NCI-H526 treated with DMSO at 0.1 percent for 48 hours (cell line): ENCODE results near the gene RFX3.

Experiments
- DNase-seq: peaks from one replicate; lab custom pipeline; 2025; lab: John Stamatoyannopoulos, UW

The RFX3 gene

DNA sequence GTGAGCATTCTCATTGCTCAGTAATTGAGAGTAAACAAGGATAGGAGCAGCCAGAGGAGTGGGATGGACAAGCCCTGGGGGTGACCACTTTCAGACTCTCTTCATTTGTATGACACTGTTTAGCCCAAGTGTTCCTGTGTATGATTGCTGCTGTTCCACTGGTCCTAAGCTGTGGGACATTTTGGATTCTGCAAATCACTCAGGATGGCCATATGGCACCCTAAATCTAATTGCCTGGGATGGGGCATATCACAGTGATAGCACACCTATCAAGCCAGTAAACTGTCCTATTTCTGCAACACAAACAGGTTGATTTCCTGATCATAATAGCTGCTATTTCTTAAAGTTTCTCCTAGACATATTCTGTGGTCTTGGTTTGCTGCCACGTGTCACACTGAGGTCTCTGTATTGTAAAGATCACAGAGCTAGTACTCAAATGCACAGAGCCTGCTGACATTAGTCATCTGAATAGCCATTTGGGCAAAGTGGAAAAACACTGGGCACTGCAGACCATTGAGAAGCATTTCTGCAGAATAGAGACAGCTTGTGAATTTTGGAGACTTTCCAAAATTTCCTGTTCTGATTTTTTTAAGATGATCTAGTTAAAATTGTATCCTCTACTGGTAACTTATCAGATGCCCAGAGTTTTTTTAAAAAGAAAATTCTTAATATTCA is 320.2 kb downstream of the RFX3 start:
- no peak for DNase-seq

DNA sequence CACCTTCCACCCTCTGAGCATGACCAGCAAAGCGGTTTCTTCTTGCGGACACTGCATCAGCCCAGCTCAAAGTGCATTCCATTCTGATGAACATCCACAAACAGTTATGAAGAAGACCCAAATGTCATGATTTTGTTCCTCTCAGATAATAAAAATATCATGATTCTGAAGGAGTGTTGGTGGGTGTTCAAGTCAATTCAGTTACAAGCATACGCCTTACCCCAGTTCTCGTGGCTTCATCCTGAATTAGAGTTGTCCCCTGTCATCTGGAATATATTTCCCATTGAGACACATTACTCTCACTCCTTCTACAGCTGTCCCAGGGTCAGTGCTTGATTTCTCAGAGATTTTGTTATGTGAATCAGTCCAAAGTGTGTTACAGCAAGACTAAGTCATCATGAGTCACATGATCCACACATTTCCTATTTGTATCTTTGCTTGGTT is 325.4 kb downstream of the RFX3 start:
- DNase-seq = no peak

DNA sequence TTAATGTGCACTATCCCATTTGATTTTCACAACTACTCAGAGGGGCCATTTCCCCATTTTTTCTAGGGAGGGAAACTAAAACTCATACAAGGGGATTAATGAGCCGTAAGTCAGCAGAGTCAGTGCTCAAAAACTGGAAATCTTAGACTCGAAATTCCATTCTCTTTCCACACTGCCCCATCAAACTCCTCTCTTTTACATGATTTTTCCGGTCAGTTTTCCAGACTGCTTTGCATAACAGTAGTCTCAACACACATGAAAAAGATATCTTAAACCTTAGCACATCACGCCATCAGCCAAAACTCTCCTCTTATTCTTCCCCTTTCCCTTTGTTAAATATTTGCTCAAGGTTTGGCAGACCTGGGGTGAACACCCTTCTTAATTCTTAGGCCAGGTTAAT is 332.0 kb downstream of the RFX3 start:
- no peak for DNase-seq

DNA sequence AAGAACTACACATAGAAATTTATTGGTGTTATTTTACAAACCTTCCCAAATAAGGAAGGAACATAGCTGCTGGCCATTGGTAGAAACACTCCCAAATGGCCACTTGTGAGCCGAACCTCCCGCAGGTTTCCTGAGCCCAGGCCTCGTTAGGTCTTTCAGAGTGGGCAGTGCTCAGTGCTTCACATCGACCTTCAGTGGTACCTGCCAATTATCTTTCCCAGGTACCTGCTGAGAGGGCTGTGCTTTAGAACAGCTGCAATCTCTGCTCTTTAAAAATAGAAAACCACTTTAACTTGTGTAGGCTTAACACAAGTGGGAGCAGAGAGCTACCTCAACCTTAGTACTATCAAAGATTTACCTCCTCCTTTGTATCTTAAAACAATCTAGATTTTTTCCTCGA is 334.1 kb downstream of the RFX3 start:
- DNase-seq = no peak

DNA sequence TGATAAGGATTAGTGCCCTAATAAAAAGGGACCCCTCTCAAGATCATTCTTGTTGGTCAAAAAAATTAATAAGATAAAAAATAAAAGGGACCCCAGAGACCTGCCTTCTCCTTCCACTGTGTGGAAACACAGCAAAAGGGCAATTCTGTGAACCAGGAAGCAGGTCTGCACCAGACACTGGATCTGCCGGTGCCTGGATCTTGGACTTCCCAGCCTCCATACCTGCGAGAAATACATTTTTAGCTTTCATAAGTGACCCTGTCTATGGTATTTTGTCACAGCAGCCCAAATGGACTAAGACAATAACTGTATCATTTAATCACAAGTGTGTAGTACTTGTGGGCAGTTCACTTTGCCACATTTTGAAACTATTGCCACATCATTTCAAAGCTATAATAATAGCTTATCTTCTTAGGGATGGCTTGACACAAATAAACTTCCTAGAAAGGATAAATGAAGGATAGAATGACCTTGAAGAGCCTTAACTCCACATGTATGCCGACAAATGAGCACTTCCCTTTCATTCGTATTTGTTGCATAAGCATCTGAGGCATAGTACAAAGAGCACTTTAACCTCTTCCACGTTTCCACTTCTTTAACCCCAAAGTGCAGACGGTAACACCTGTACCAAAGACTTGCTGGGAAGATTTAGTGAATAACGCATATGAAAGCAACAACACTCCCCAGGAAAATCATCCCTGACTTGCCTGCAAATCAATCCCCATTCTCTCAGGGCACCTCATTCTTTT is 336.5 kb downstream of the RFX3 start:
- DNase-seq = no peak

DNA sequence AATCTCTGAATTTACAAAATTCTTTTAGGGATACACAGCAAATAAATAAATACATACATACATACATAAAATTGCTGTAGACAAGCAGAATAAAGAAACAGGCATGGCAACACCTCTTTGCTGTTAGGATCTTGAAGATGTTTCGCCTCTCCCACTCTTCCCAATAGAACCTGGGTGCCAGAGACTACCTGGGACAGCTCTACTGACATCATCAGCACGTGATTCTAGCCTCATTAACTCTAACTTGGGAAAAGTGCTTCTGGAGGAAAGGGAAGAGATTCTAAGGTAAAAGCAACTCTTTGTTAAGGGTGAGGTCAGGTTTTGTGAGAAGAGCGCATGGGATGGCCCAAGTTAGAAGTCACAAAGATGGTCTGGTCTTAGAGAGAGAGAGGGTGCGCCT is 339.1 kb downstream of the RFX3 start:
- DNase-seq = no peak

DNA sequence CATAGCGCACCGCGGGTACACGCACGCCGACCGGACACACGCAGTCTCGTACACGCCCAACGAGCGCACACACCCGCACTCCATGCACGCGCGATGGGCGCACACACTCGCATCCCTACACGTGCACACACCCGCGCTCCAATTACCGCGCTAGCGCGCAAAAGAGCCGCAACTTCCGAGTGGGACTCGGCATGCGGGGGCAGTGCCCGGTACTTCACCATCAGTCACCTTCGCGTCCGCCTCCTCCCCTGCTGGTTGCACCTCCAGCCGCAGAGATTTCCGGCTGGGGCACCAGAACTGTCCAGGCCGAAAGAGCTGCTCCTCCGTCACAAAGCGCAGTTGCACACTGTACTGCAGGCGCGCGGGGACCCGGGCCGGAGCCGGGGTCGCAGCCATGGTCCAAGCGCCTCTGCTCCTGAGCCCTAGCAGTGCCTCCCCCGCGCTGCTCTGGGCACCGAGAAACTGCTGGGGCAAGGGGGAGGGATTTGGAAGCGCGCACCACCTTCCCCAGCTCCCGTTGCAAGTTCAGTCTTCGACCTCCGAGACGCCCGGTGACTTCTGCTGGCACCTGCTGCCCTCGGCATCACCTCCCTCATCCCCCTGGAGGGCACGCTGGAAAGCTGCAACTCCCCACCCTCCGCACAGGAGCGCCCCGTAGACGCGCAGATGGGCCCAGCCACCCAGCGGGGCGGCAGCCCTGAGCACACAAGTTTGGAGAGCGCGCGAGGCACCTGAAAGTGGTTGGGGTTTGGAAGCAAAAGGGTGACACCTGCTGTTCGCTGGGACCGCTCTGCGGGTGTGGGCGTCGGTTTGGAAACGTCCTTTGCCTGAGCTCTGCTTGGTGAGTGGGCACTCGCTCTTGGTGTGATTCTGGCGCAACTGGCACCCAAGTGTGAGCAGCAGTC is 344.5 kb downstream of the RFX3 start:
- DNase-seq = peak; percentile 73

DNA sequence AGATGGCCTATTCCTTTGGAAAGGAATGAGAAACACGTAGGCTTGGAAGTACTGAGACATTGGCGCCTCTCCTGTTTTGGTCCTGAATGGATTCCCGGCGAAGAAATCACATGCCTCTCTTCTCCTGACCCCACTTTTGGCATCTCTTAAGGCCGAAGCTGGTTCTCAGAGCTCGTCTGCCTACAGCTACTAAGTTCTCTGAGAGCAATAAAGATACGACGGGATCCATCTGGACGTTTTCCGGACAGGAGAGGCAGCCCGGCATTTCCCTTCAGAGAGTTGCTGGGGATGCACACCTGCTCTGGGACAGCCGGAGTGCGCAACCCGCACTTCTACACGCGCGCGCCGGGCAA is 345.1 kb downstream of the RFX3 start:
- no peak for DNase-seq

DNA sequence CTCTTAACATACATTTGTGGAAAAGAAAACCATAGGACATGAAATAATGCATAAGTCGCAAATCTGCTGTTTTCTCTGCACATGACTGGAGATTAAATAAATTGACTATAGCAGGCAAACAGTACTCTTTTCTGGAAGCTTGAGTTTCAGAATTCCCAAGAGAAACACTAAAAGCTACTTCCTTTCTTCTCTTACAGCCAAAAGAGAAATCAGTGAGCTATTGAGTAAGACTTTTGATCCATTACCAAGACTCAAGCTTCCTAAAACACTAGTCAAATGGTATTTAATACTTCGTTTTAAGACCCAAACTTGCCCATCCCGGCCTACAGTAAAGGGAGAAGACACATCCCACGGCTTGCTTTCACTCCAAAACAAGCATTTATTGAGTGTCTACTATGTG is 346.1 kb downstream of the RFX3 start:
- no peak for DNase-seq

DNA sequence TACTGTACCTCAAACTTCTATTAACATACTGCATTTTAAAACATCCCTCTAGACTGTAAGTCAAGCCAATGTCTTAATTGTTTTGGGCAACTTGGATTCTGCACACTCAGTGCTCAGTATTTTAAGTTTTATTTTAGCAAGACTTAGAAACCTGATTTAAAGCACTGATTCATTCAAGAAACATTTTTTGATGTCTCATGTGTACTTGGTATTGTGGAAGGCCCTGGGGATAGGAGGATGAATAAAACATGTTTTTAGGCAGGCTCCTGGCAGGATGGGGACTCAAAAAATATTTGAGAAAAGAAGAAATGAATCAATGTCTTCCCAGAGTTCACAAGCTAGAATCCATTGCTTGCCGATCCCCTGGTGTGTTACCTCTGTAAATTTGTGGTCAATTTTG is 347.9 kb downstream of the RFX3 start:
- DNase-seq = no peak

DNA sequence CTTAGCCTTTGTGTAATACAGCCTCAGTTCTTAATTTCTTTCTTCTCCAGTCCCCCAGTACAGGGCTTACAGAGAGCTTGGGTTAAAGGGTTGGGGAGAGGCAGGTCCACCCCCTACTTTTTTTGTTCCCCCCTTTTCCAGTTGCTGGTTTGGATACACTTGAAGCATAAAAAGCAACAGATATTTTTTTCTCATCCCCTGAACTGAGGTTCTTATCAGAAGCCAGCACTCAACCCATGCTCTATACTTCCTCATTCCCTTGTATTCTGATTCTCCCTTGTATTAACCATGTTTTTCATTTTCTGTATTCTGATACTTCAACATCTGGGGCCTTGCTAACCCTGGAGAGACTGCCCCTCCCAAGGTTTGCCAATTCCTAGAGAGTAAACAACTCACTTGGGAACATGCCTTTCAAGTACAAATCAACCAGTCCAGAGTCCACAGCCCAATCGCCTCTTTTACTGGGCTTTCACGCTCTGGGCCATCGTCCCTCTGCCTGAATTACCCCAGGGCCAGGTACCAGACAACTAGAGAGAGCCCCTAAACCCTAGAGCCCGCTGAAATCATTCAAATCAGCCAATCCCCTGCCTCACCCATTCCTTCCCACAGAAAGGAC is 348.5 kb downstream of the RFX3 start:
- DNase-seq = no peak

DNA sequence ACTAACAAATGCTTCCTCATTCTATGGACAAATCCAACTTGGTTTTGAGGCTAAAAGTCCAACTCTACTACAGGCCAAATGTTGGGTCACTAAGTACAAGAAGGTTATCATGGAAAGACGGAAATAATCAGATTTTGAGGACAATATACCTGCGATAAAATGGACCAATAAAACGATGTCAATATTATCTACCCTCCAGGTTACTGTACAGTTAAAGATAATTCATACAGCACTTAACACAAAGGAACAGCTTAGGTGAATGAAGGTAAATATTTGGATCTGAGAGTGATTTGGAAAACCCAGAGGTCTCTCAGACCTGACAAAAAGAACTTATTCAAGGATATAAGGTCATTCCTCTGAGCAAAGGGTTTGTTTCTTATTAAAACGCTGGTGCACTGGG is 352.4 kb downstream of the RFX3 start:
- no peak for DNase-seq

DNA sequence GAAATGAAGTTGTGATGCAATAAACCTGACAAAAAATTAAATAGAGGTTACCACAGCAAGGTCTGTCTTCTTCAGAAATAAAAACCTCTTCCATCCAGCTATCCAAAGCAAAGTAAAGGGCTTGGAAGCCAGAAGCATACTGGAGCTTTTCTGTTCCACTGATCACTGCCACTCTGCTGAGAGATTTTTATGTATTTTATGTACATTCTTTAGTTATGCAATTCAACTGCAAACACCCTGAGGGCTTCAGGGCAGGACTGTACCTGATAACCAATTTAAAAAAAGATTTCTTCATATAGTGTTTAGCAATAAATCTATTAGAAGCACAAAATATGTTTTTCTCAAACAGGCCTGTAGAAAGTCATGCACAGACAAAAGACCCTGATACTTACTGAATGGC is 355.0 kb downstream of the RFX3 start:
- no peak for DNase-seq
